GM19455 (cell line): Measurements from ENCODE around the gene RPL12.

Experiments used
- ATAC-seq: cut with Tn5 transposase; IDR thresholded peaks from one replicate; pipeline ENCODE4 v1.9.1; 2021; ENCODE audit not compliant: unreplicated experiment

Gene RPL12

DNA sequence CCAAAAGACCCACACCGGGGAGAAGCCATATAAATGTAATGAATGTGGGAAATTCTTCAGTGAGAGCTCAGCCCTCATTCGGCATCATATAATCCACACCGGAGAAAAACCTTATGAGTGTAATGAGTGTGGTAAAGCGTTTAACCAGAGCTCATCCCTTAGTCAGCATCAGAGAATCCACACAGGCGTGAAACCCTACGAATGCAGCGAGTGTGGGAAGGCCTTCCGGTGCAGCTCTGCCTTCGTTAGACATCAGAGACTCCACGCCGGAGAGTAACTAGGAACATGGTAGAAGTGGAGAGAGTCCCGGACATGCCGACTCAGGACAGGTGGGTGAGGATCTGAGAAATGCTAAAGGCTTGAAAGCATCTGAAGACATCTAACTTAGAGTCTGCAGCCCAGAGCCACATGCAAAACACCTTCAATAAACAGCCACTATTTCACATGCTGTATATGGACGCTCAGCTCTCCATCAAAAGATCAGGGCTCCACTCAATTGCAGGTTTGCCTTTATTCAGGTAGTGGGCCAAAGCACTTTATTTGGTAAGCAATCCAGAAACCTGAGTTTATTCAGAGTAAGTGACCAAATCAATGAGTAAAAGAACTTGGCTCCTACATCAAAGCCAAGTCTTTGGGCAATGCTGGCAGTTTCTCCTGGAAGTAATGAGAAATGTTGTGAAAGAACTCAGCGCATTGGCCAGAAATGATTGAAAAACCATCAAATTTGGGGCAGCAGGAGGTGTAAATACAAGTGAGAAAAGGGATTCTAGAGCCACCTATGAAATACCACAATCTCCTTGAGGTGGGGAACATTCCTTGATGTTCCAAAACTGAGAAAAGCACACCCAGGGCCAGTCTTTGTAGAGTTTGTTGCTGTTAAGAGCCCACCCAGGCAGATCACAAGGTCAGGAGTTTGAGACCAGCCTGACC, 6.0 kb downstream of the RPL12 start:
- no peak for ATAC-seq

DNA sequence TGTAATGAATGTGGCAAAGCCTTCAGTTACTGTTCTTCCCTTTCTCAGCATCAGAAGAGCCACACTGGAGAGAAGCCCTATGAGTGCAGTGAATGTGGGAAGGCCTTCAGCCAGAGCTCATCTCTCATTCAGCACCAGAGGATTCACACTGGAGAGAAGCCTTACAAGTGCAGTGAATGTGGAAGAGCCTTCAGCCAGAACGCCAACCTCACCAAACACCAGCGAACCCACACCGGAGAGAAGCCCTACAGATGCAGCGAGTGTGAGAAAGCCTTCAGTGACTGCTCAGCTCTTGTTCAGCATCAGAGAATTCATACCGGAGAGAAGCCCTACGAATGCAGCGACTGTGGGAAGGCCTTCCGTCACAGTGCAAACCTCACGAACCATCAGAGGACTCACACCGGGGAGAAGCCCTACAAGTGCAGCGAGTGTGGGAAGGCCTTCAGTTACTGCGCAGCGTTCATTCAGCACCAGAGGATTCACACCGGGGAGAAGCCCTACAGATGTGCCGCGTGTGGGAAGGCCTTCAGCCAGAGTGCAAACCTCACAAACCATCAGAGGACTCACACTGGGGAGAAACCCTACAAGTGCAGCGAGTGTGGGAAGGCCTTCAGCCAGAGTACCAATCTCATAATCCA, 6.8 kb downstream of the RPL12 start:
- no peak for ATAC-seq

DNA sequence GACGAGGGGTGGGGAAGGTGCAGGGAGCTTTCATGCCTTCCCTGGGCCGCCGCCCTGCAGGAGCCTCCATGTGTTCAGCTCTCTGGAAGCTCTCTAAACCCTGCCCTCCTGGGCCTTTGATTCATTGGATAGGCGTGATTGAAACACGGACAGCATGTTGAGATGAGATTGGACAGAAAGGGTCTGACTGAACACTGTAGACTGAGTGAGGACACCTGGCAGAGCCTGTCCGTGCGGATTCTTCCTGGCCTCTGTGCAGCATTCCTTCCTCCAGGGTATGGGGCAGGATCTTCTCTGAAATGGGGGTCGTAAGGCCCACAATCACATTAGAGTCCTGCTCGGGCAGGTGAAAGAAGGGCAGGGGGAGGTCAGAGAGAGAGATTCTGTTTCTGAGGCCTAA, 12.8 kb downstream of the RPL12 start:
- no peak for ATAC-seq

- no peak for ATAC-seq
Measured at GRCh38 chr9:127437497-127438264, 13.5 kb downstream of the RPL12 start.

DNA sequence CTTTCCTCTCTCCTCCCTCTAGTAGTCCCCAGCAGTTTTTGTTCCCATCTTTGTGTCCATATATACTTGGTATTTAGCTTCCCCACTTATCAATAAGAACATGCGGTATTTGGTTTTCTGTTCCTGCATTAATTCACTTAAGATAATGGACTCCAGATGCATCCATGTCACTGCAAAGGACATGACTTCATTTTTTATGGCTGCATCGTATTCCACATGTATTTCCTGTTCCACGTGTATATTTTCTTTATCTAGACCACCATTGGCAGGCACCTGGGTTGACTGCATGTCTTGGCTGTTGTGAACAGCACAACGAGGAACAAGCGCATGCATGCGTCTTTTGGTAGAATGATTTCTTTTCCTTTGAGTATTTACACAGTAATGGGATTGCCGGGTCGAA, 20.8 kb downstream of the RPL12 start:
- ATAC-seq = no peak

GRCh38 chr9:127428348-127428747, 22.9 kb downstream of the RPL12 start:
- ATAC-seq = no peak

- no peak for ATAC-seq
Measured at GRCh38 chr9:127426756-127427155, 24.4 kb downstream of the RPL12 start.

DNA sequence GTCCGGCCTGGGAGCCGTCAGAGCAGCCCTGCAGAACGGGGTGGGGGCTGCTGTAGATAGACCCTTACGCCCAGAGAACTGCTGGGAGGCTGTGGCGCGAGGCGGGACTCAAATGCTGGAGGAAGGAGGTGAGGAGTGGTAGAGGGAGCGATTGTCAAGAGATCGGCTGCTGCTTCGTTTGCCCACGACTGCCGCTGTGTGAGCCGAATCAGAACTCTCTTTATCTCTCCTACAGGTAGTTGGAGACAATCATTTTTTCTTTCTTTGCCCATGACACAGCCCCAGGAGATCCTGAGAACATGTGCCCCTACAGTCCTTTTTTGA, 26.6 kb downstream of the RPL12 start:
- ATAC-seq = peak; percentile 19

GRCh38 chr9:127423934-127424675, 27.1 kb downstream of the RPL12 start, which contains the start of gene ZNF79:
TSS of gene ZNF79 (plus strand) at chr9:127424382. CDS start at chr9:127424788, 406 bp downstream.
- peak; percentile 87 for ATAC-seq

DNA sequence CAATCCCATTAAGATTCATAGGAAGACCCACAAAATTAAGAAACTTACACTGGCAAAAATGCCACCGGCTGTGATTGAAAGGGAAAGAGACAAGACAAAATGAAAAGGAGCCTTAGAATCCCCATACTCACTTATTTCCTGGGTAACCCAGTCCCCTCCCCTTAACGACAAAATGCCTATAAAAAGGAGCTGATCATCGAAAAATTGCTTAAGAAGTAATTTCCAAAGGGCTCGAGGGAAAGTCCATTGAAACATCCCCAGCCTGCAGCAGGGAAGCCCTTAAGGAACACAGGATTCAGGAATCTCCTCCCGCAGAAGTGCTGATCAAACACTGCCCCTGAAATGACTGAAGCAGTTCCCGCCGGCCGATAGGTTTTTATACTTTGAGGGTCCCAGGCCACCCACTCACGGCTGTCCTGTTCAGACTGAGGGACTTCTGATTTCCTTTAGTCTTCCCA, 27.7 kb downstream of the RPL12 start:
- ATAC-seq = no peak

DNA sequence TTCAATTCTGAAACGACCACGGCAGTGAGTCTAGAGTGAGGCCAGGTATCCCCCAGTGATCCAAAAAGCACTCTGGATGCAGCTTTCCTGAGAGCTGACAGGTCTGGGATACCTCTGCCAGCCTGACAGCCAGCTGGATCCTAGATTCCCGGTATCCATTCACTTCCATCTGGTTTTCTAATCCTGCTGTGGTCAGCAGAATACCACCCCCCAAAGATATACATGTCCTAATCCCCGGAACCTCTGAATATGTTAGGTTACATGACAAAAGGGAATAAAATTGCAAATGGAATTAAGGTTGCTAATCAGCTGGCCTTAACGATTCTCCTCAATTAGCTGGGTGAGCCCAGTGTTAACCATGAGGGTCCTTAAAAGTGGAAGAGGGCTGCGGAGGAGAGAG, 28.4 kb downstream of the RPL12 start:
- ATAC-seq = no peak

- ATAC-seq = no peak
Measured at GRCh38 chr9:127422133-127422782, 28.9 kb downstream of the RPL12 start.

DNA sequence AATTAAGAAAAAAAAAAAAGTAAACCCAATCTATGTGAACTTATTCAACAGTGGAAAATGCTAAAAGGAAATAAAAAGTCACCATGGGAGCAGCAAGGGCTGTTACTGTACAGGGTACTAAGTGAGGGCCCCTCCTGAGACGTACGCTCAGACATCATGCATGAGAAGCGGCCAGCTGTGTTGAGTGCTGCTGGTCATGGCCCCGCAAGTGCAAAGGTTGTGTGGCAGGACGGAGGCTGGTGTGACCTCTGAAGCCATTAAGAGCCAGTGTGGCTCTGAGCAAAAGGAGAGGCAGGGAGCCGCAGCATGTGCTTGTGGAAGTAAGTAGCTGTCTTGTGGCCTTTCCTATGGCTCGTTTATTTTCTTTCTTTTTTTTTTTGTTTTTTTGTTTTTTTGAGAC, 30.1 kb downstream of the RPL12 start:
- ATAC-seq = no peak

- ATAC-seq = no peak
Measured at GRCh38 chr9:127419348-127419747, 31.9 kb downstream of the RPL12 start.

DNA sequence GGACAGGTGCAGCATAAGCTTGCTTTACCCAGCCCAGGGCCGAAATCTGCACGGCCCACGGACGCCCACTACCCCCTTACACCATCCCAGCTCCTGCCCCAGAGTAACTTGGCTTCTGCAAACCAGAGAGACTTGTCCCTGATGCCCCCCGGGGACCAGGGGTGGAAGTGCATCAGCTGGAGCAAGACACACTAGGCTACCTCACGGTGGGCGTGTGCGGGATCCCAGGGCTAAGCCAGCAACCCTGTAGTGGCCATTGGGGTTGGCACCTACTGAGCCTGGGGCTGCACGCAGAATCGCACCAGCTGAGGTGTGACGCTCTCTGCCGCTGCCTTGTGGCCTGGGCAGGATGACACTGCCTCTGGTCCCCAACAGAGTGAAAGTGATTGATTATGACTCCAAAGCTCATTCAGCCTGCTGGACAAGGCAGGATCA, 33.2 kb downstream of the RPL12 start:
- no peak for ATAC-seq

- ATAC-seq = no peak
Measured at GRCh38 chr9:127417131-127418036, 33.8 kb downstream of the RPL12 start.

DNA sequence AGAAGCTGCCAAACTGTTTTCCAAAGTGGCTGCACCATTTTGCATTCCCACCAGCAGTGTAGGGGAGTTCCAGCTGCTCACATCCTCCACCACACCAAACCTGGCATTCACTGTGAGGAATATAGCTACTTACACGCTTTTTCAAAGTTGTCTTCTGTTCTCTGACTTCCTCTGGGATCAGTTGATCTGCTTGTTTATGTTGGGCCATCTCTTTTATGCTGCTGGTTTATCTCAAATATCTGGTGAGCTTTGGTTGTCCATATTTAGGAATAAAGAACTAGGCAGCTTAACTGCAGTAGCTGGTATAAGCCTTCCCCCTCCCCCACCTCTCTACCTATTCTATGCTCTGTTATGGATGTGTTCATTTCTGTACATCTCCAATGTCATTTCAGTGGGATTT, 35.5 kb downstream of the RPL12 start:
- ATAC-seq = no peak

GRCh38 chr9:127415141-127415540, 36.1 kb downstream of the RPL12 start:
- ATAC-seq = no peak

DNA sequence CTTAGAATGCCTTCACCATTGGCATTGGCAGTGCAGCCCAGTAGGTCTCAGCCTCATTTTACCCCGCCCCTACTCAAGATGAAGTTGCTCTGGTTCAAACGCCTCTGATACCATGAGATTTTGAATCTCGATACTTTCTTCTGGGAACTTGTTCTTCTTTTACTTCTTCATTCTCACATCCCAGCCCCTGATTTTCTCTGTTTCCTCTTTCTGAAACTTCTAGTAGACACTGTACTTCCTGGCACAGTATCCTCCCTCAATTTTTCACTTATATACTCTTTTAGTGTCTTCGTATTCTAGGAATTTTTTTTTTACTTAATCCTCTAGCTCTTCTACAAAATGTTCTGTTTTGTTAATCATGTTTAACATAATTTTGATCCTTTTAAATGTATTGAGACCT, 40.1 kb downstream of the RPL12 start:
- no peak for ATAC-seq
